22Rv1 (cell line): ENCODE data around the gene FBF1.
A peak's percentile ranks its signal among the peaks of the same experiment; 100 is the strongest.

Experiments
- H3K27ac ChIP-seq: fragments of 450-650 bp; 2 replicates; pipeline ENCODE4 v1.5.1; 2017
- ZFX ChIP-seq: fragments of 450-650 bp; IDR thresholded peaks from 2 replicates; pipeline ENCODE4 v1.6.1; 2017; ENCODE audit warnings: antibody characterized with exemption, borderline replicate concordance
- TF ChIP-seq, protein P1 (sequence below): fragments of 450-650 bp; IDR thresholded peaks from 2 replicates; pipeline ENCODE4 v1.5.1; 2017; ENCODE audit warnings: mild to moderate bottlenecking

The FBF1 gene

DNA sequence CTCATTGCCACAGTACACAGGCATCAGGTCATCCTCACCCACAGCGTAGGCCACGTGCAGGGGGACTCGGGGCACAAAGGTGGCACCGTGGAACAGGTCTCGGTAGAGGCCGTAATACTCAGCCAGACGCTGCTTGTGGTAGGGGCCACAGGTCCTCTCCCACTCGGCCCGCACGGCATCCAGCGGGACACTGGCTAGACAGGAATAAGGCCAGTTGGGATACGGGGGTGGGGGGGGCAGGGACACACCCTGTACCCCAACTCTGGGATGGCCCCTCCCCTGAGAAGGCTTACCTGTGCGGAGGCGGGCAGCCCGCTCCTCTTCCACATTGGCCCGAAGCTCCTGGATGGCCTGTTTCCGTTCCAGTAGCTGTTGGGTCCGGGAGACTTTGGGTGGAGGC, 39.1 kb downstream of the FBF1 start:
- no peak for TF ChIP-seq ZFX
- H3K27ac ChIP-seq, result no peak overlapping the region; the same call in 1 of the 2 replicates

DNA sequence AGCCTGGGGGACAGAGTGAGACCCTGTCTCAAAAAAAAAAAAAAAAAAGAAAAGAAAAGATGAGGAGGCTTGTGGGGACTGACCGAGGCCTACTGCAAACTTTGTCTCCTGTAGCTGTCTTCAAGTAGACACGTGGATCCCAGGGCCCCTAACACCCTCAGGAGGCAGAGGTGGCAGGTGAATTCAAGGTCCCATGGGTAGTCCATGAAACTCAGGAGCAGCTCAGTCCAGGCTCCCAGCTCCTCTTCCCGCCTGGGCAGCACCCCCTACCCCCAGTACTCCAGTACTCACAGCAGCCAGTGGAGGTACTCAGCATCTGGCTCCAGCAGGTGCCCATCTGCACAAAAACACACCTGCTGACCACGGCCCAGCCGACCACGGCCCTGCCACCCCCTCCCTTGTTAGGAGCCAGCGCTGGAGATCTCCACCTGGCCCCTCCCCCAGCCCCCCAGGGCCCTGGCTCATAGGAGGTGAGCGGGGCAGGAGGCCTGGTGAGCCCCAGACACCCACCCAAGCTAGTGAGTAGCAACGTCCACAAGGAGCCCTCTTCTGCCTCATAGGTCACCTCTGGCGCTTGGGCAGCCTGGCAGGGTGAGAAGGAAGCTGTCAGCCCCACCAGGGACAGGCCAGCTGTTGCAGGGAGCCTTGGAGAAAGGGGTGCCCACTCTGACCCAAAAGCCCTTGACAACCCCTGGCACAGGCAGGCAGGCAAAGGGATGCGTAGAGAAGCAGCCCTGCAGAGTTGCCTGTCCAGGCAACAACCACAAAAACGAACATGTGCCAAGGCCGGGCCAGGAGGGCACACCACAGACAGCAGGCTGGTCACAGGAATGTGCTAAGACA, 39.9 kb downstream of the FBF1 start:
- TF ChIP-seq, protein P1, sequence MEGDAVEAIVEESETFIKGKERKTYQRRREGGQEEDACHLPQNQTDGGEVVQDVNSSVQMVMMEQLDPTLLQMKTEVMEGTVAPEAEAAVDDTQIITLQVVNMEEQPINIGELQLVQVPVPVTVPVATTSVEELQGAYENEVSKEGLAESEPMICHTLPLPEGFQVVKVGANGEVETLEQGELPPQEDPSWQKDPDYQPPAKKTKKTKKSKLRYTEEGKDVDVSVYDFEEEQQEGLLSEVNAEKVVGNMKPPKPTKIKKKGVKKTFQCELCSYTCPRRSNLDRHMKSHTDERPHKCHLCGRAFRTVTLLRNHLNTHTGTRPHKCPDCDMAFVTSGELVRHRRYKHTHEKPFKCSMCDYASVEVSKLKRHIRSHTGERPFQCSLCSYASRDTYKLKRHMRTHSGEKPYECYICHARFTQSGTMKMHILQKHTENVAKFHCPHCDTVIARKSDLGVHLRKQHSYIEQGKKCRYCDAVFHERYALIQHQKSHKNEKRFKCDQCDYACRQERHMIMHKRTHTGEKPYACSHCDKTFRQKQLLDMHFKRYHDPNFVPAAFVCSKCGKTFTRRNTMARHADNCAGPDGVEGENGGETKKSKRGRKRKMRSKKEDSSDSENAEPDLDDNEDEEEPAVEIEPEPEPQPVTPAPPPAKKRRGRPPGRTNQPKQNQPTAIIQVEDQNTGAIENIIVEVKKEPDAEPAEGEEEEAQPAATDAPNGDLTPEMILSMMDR, result no peak
- TF ChIP-seq ZFX, result no peak
- no peak overlapping the region for H3K27ac ChIP-seq

DNA sequence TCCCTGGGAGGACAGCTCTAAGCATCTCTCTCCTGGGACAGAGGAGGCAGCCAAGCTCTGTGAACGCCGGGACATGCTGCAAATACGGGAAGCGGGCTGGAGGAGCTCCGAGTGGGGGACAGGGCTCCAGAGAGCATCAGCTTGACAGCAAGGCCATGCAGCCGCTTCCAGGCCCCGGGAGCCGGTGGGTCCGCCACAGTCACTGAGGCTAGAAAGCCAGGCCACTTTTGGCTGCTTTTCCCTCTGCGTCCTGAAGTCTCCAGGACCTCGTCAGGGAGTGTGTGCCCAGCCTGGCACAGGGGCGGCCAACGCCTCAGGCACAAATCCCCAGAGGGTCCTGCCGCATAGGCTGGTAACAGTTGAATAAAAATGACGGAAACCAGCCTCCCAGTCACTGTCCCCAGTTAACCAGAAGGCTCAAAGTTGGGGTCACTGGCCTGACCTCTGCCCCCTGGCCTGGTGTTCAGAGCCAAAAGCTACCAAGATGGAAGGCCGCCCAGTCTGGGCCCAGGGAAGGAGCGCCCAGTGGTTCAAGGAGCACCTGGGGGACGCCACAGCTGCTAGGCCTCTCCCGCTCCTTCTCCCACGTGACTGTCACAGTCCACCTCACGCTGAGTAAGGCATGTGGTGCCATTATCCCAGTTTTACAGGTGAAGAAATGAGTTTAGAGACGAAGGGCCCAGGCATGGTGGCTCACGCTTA, 40.9 kb downstream of the FBF1 start:
- TF ChIP-seq ZFX, result no peak
- TF ChIP-seq, protein P1, result no peak
- no peak overlapping the region for H3K27ac ChIP-seq

DNA sequence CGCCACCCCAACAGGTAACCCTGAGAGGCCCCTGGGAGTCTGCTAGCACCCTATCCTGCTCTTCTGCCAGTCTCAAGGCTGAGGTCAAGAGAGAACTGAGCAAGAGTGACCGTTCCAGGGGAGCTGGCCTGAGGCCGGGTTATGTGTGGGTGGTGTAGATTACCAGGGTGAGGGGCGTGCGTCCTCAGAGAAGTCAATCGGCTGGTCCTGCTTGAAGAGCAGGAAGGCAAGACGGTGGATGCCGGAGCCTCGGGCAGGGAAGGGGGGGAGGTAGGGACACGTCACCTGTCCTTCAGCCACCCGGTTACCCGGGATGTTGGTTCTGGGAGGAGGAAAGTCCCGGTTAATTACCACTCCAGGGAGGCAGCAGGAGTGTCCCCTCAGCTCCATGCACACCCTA, 41.5 kb downstream of the FBF1 start:
- TF ChIP-seq ZFX, result no peak
- TF ChIP-seq, protein P1, result no peak
- no peak overlapping the region for H3K27ac ChIP-seq

DNA sequence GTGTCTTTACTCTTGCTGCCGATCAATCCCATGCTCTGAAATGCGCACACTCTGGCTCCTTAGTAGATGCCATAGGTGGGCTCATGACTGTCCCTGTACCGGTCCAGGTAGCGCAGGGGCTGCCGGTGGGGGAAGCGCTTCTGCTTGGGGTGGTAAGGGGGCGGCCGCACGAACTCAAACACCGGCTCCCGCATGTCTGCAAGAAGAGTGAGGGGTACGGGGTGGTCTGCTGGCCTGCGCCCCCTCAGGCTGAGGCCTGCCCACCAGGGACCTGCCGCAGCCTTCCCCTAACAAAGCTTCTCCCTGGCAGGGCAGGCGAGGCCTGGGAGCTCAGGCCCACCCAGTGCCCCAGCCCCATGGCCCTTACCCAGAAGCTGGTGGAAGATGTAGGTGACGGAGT, 42.1 kb downstream of the FBF1 start:
- H3K27ac ChIP-seq, result no peak overlapping the region; the same call in 1 of the 2 replicates
- TF ChIP-seq, protein P1, result no peak
- no peak for TF ChIP-seq ZFX

DNA sequence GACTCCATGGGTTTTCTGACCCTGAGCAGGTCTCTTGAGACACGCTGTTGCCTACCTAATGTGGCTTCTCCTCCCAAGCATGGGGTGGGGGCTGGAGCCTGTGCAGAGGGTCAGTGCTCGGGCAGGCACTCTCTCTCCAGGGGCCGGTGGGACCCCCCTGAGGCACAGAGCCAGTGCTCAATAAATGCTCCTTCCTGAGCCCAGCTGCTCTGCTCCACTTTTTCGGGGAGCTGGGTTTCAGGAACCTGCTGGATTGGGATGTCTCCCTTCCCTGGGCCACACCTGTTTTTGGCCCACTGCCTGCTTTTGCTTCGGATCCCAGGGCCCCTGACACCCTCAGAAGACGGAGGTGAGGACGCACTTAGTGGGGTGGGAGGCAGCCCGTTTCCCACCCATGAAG, 42.8 kb downstream of the FBF1 start:
- TF ChIP-seq, protein P1, result no peak
- no peak for TF ChIP-seq ZFX
- H3K27ac ChIP-seq, result peak overlapping the region; percentile 94

DNA sequence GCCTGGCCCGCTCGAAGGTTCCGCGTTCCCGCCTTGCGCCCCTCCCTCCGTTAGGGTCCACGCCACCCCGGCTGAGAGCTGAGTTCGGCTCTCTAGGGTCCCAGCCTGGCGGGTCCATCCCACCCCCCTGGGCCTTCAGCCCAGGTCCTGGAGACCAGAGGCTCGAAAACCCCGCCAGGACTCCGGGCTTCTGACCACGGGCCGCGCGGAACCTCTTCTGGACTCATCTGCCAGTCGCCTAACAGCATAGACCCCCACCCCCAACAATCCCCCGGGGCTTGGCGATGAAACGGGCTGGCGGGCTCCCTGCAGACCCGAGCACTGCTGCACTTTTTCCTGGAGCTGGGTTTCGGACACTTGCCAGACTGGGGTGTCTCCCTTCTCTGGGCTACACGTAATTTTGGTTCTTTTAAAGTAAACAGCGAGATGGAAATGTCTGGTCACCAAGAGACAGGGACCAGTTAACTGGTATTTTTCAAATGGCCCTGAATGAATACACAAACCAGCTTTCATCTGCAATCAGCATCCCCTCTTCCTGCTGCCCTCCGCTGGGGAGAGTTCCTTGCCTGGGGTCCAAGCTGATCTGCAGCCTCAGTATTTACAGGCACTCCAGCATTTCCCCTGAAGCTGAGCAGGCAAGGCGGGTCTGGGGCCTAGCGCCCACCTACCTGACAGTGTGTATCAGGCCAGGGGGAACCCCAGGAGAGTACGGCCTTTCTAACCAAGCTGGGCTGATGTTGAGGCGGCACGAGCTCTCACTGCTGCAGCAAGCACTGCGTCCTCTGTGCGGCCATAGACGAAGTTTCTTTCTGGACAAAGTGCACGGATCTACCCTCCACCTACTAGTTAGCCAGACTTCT, 43.5 kb downstream of the FBF1 start:
- no peak for TF ChIP-seq ZFX
- TF ChIP-seq, protein P1, result no peak
- peak overlapping the region; percentile 94 for H3K27ac ChIP-seq
